ENCODE measurements around the gene CATSPERZ. TPM values are rescaled to one million over a fixed set of nuclear protein-coding genes. Genes with fewer than 3 reads are reported as not detected.

CATSPERZ gene
- total and polyA plus RNA-seq, 2 of the 8 experiments (the other 6 are each of a cell fraction or from before 2014, with no cell fraction given), result 0.77 TPM; not detected in 1

DNA sequence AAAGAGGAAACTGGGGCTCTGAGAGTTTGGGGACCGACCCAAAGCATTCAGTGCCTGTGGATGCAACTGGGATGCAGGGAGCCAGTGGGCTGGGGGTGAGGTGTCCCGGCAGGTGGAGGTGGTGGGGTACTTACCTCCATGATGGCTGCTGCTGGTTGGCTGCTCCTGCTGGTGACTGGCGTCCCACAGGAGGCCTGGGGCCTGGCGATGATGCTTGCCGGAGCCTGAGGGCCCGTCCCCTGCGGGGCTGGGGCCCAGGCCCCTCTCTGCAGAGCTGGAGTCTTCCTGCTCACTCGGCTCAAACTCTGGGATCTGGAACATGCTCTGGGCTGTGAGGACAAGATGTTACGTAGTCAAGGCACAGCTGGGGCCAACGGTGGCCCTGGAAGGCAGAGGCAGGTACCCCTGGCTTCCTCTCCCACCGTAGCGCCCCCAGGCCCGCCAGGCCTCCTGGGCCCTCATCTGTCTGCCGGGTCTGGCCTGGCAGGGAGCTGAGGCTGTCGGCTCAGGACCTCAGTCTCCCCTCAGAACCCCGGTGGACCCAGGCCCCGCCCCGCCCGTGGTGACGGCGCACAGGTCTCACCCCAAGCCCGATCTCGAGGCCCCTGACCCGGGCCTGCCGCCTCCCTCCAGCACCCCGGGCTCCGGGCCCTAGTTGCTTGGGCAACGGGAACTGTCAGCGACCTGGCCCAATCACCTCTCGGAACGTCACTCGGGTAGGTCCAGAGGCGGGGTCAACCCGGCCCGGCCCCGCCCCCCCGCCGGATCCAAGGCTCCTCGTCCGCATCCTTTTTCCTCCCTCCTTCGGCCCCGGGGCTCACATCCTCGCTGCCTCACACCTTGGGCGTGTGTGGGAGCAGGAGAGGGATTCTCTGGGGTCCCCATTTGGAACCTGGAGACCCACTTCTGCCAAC is 15.9 kb upstream of the CATSPERZ start, which contains the start of gene BAD (continued):
- TF ChIP-seq SIN3A (conservative IDR thresholded peaks at IDR 0.05 in 1 of 2, IDR thresholded peaks at IDR 0.05 in 1 of 2; ENCODE audit: low read depth in 1 of 2, low read length in 2 of 2) (no peak; a peak in 2 of 4 replicates), EGR1 (IDR thresholded peaks at IDR 0.05; ENCODE audit: borderline replicate concordance, low read depth, low read length) (no peak), BACH1 (IDR thresholded peaks at IDR 0.05; ENCODE audit: low read length) (no peak), SP4 (IDR thresholded peaks at IDR 0.05; ENCODE audit: low read length) (no peak), ZNF274 (IDR thresholded peaks at IDR 0.05; ENCODE audit: borderline replicate concordance, extremely low read depth, low read length) (no peak), PHF8 (conservative IDR thresholded peaks at IDR 0.05; ENCODE audit: low read depth, low read length) (no peak), SAP30 (IDR thresholded peaks at IDR 0.05; ENCODE audit: insufficient read depth, insufficient replicate concordance, low read length) (no peak), CEBPB (IDR thresholded peaks at IDR 0.05; ENCODE audit: low read depth, low read length) (no peak), FOSL1 (IDR thresholded peaks at IDR 0.05; ENCODE audit: insufficient read depth, low read depth, low read length) (no peak), SUZ12 (IDR thresholded peaks at IDR 0.05; ENCODE audit: low read length) (no peak), ASH2L (IDR thresholded peaks at IDR 0.05; ENCODE audit: low read length) (no peak), HDAC6 (IDR thresholded peaks at IDR 0.05; ENCODE audit: low read depth, low read length) (no peak), BCL11A (IDR thresholded peaks at IDR 0.05; ENCODE audit: low read depth in 2 of 2, low read length in 2 of 2) (no peak), TBP (IDR thresholded peaks at IDR 0.05; ENCODE audit: low read depth, low read length) (peak; percentile 52; the same call in 1 of the 2 replicates), RAD21 (IDR thresholded peaks at IDR 0.05 in 1 of 2, conservative IDR thresholded peaks at IDR 0.05 in 1 of 2; ENCODE audit: low read depth in 2 of 2, low read length in 2 of 2) (no peak), NRF1 (IDR thresholded peaks at IDR 0.05; ENCODE audit: low read depth, low read length) (no peak), RFX5 (IDR thresholded peaks at IDR 0.05; ENCODE audit: borderline replicate concordance, low read depth, low read length) (no peak), USF2 (IDR thresholded peaks at IDR 0.05; ENCODE audit: low read length) (no peak)
- TF ChIP-seq, protein P1, sequence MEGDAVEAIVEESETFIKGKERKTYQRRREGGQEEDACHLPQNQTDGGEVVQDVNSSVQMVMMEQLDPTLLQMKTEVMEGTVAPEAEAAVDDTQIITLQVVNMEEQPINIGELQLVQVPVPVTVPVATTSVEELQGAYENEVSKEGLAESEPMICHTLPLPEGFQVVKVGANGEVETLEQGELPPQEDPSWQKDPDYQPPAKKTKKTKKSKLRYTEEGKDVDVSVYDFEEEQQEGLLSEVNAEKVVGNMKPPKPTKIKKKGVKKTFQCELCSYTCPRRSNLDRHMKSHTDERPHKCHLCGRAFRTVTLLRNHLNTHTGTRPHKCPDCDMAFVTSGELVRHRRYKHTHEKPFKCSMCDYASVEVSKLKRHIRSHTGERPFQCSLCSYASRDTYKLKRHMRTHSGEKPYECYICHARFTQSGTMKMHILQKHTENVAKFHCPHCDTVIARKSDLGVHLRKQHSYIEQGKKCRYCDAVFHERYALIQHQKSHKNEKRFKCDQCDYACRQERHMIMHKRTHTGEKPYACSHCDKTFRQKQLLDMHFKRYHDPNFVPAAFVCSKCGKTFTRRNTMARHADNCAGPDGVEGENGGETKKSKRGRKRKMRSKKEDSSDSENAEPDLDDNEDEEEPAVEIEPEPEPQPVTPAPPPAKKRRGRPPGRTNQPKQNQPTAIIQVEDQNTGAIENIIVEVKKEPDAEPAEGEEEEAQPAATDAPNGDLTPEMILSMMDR (IDR thresholded peaks at IDR 0.05; ENCODE audit: control extremely low read depth in 1 of 3, insufficient read depth in 1 of 3, low read depth in 1 of 3, low read length in 3 of 3), result no peak
